ENCODE data around the gene RABL2B.
"Not testable (repeated sequence)": the region's sequence is repeated elsewhere in the genome, so short reads cannot be mapped to it uniquely, and the experiment has no call there.

RABL2B gene

GRCh38 chr22:50783033-50783879, at the start of gene RABL2B:
Gene RABL2B, minus strand, starts transcription at chr22:50783636. Its CDS starts 1,342 bp downstream, at chr22:50782294.
- DNase-seq: peak; percentile 80

- not testable (repeated sequence) for DNase-seq
These were observed 3.5 kb upstream of the RABL2B start for GRCh38 chr22:50786936-50787335.

- not testable (repeated sequence) for DNase-seq
These were observed 1.9 kb upstream of the RABL2B start for GRCh38 chr22:50785289-50785688.

DNA sequence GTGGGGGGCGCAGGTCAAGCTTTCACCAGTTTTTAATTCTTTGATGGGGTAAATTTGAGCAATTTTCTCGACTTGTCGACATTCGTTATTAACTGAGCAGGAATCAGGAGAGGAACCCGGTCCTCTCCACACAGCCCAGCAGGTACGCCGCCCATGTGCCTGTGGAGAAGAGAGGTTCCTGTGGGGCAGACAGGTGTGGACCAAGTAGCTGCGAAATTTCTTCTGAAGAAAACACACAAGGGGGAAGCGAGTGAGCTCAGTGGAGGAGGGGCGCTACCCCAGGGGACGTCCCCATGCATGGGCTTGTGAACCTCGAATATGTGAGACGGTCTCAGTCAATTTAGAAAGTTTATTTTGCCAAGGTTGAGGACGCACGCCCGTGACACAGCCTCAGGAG, 442 bp upstream of the RABL2B start:
- peak; percentile 1 for DNase-seq

DNA sequence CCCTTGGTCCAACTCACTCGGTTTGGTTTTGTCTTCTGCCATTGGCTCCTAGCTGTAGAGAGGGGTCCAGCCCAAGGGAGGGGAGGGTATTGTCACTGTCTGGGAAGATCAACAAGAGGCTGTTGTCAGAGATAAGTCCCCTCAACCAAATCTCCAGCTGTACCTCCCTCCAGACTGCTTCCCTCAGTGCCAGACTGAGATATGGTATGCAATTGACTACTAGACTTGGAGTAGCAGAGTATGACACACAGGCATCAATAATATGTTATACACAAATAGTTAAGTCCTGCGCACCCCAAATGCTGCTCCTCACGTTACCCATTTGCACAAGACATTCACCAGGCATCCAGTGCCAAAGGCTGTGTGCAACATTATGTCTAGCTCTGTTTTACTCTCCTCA, 1.2 kb downstream of the RABL2B start:
- not testable (repeated sequence) for DNase-seq

DNA sequence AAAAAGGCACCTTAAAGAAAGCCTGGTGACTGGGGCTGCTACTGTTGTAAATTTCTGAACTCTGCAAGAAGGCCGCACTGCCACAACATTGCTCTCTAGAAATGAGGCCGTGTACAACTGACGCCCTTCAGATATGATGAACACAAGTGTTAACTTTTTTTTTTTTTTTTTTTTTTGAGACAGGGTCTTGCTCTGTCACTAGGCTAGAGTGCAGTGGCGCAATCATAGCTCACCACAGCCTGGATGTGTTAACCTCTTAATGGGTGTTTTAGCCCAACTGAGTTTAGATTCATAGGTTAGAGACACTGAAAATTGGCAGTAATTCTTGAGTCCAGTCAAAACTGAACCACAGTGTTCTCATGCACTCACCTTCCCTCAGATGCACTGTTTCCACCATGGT, 3.2 kb downstream of the RABL2B start:
- not testable (repeated sequence) for DNase-seq

GRCh38 chr22:50777631-50778030, 5.8 kb downstream of the RABL2B start:
- DNase-seq: not testable (repeated sequence)

DNA sequence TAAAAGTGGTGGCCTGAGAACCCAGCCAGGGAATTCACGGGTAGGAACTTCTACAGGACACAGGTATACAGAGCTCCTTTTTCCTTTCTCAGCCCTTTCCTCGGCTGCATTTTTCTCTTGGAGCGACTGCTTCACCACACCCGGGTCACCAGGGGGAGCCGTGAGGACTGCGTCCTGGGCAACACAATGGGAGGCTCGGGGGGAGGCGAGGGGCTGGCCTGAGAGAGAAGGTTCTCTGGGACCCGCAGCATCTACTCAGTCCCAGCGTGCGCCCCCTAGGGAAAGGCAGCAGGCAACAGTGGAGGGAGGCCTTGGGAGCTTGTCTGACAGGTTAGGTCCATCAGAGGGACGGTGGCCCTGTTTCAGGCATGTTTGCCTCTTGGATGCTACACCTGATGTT, 8.3 kb downstream of the RABL2B start:
- DNase-seq: peak; percentile 66

- DNase-seq: not testable (repeated sequence)
These were observed 19.1 kb downstream of the RABL2B start for GRCh38 chr22:50764288-50764687.

GRCh38 chr22:50761829-50762228, 21.6 kb downstream of the RABL2B start:
- not testable (repeated sequence) for DNase-seq

GRCh38 chr22:50759597-50760341, 23.7 kb downstream of the RABL2B start:
- not testable (repeated sequence) for DNase-seq

GRCh38 chr22:50756949-50757491, 26.4 kb downstream of the RABL2B start:
- DNase-seq: peak; percentile 23

- not testable (repeated sequence) for DNase-seq
These were observed 27.0 kb downstream of the RABL2B start for GRCh38 chr22:50756406-50756805.

DNA sequence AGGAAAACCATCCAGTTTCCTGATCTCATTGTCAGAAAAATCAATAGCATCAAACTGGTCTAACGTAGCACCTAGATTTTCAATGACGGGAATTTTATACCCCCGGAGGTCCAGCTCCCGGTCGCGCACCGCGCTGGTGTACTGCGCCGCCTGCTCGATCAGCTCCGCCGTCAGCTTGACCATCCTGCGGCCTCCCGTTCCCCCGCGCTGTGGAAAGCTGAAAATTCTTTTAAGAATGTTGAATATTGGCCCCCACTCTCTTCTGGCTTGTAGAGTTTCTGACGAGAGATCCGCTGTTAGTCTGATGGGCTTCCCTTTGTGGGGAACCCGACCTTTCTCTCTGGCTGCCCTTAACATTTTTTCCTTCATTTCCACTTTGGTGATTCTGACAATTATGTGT, 28.2 kb downstream of the RABL2B start:
- not testable (repeated sequence) for DNase-seq

DNA sequence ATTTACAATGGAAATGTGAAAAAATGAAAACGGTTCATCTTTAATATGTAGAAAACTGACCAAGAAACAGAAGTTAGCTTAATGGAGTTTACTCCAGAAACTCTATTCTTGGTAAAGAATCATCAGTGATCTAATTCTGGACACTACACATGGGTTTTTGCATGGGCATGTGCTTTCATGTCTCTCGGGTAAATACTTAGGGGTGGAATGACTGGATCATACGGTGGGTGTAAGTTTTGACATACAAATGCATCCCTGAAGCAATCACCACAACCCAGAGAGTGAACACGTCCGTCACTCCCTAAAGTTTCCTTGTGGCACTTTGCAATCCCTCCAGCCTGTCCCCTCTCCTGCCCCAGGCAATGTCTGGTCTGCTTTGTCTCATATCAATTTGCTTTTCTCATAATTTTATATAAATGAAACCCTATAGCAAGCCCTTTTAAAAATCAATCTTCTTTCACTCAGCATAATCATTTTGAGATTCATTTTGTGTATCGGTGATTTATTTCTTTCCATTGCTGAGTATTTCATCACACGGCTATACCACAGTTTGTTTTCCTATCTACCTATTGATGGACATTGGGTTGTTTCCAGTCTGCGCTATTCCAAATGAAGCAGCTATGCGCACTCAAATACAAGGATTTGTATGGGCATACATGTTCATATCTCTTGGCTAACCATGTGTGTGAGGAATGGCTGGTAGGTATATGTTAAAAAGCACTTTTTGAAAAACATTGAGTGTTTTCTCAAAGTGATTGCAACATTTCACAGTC, 33.9 kb downstream of the RABL2B start:
- DNase-seq: not testable (repeated sequence)

- DNase-seq: not testable (repeated sequence)
These were observed 34.8 kb downstream of the RABL2B start for GRCh38 chr22:50748630-50749029.

GRCh38 chr22:50747521-50747920, 35.9 kb downstream of the RABL2B start:
- not testable (repeated sequence) for DNase-seq

DNA sequence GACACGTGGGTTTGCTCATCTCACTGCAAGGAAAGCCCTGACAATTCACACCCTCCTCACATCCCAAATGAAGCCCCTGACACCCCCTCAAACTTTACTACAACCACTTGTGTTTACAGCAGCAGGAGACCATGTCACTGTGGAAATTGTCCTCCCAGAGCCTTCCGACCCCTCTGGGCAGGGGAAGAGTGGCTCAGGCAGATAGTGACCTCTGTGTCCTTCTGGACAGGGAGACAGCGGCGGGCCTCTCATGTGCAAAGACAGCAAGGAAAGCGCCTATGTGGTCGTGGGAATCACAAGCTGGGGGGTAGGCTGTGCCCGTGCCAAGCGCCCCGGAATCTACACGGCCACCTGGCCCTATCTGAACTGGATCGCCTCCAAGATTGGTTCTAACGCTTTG, 39.0 kb downstream of the RABL2B start:
- not testable (repeated sequence) for DNase-seq

- not testable (repeated sequence) for DNase-seq
These were observed 42.7 kb downstream of the RABL2B start for GRCh38 chr22:50740714-50741113.

- peak; percentile 48 for DNase-seq
These were observed 43.5 kb downstream of the RABL2B start for GRCh38 chr22:50739894-50740293.

- no peak for DNase-seq
These were observed 44.2 kb downstream of the RABL2B start for GRCh38 chr22:50739279-50739691.

- DNase-seq: no peak
These were observed 44.7 kb downstream of the RABL2B start for GRCh38 chr22:50738649-50739227.

Data from NCI-H146 (cell line).